Mesenteric fat pad (tissue), 1 donor: Measurements from ENCODE around the gene CTRB1. TPM values are rescaled to one million over a fixed set of nuclear protein-coding genes. Genes with fewer than 3 reads are reported as not detected.
"Not testable (repeated sequence)": the region's sequence is repeated elsewhere in the genome, so short reads cannot be mapped to it uniquely, and the experiment has no call there.

Source experiments
- DNase-seq: peaks from one replicate; pipeline ENCODE4 v3.0.0-alpha.2; 2020; ENCODE audit warnings: low spot score
- total RNA-seq: library from RNA; stranded (reverse); fragmentation: NEBNext Ultra II Directional; extraction: Animal tissue kit (Norgen Biotek cat#: 25700); gene quantifications from one replicate; pipeline ENCODE4 v1.2.1, GENCODE V29; 2021
- donor health status: DM: yes; HTN: yes; CAD: no.

The CTRB1 gene
- total RNA-seq, 1 donor from 2014 or later: 4.8 TPM

DNA sequence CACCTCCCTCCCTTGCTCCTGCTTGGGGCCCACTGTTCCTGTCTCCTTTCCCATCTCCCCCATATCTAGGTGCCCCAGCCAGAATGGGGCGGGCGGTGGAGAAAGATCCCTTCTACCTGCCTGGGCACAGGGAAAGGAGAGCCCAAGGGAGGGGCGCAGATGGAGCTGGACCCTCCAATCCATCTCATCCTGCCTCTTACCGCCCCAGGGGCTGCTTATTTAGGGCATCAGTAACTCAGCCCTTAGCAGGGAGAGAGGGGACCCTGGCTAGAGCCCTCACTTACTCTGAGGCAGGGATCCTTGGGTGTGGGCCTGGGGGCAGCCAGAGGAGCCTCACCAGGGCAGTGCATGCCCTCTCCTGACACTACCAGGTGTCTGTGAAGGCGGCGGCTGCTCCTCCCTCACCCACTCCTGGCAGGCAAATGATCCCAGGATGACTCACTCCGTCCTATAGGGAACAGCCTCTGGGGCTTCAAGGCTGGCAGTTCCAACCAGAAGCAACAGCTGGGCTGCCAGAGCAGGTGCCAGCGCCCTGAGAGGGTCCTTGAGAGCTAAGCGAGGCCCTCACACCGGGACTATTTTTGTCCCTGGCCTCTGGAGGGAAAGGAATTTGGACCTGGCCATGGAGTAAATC lies 49.0 kb downstream of the CTRB1 start:
- no peak for DNase-seq

DNA sequence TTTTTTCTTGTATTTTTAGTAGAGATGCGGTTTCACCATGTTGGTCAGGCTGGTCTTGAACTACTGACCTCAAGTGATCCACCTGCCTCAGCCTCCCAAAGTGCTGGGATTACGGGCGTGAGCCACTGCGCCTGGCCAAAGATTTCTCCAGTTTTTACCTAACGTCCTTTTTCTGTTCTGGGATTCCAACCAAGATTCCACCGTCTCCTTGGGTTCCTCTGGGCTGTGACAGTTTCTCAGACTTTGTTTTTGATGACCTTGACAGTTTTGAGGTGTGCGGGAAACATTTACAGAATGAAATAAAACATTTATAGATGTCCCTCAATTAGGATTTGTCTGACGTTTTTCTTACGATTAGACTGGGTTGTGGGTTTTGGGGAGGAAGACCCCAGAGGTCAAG lies 50.6 kb downstream of the CTRB1 start:
- not testable (repeated sequence) for DNase-seq

DNA sequence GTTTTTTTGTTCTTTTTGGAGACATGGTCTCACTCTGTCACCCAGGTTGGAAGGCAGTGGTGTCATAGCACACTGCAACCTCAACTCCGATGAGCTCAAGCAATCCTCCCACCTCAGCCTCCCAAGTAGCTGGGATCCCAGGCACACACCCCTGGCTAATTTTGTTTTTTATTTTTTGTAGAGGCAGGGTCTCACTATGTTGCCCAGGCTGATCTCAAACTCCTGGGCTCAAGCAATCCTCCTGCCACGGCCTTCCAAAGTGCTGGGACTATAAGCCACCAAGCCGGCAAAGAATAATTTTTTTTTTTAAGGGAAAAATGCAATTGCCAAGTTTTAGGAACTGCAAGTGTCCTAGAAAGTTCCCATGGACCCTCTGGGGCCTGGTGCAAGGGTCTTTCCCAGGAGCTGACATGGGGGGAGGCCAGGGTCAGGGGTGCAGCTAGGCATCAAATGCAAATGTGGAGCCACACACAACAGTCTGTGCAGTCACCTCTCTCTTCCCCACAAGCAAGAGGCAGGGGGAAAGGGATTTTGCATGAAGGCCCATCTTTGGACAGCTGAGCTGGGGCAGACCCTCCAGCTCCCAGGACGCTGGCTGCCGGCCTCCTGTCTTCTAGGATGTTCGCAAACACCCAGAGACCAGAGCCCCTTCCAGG lies 52.8 kb downstream of the CTRB1 start:
- DNase-seq: no peak

DNA sequence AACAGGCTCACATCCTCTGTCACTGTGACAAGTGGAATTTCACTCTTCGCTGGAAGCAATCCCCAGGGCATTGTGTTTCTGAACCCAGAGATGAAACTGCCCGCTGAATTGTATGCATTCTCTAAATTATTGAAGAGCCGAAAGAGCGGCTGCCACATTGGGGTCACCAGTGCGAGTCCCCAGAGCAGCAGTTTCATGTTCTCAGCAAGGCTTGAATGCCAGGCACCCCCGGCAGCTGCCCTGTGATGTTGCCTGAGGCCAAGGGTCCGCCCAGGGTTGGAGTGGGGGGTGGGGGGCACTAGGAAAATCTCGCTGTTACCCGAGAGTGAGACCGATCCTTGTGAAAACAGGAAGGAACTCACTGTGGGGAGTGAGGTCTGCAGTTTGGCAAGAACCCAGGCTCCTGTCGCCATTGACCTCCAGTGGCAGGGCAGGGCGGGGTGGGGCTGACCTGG lies 53.3 kb downstream of the CTRB1 start:
- no peak for DNase-seq

DNA sequence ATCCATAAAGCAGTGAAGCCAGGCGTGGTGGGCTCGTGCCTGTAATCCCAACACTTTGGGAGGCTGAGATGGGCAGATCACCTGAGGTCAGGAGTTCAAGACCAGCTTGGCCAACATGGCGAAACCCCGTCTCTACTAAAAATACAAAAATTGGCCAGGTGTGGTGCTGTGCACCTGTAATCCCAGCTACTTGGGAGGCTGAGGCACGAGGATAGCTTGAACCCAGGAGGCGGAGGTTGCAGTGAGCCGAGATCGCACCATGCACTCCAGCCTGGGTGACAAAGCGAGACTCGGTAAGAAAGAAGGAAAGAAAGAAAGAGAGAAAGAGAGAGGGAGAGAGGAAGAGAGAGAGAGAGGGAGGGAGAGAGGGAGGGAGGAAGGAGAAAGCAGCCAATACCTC lies 53.8 kb downstream of the CTRB1 start:
- not testable (repeated sequence) for DNase-seq

DNA sequence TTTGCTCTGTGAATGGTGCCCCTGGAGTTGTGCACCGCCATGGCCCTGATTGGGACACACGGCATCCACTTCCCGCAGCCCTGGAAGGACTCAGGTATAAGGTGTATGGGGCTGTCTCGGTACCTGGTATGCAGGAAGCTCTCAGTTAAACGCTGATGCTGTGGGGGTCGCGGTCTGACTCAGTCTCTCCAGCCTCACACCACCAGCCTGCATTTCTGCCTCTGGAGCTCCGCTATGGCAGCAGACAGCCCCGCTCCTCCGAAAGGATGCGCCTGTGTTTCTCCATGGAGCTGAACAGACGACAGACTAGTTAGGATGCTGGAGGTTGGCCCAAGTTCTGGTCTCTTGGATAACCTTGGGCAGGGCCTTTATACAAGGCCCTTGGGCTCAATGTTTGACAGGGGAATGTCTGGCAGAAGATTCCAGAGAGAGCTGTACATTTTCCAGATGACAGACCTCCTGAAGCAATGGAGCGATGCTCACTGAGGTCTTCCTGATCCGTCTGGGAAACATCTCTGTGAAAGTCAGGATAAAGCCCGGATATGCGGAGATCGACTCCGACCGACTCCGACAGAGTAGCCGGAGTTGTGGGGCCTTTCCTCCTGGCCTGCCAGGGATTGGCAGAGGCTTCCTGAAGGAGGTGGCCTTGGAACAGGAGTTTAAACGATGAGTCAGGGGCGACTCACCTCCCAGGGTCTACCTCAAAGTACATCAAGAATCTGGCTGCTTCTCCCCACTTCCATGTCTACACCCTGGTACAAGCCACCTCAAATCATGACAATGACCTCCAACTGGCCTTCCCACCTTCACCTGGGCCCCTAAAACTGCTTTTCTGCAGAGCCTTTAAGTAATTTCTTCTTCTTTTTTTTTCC lies 54.5 kb downstream of the CTRB1 start:
- no peak for DNase-seq

Other genes with a start within 250 kb of the CTRB1 start
- 47.3 TPM for gene WDR59, start 233.9 kb upstream of the CTRB1 start, total RNA-seq
- 23.5 TPM for gene ZNRF1, start 220.0 kb upstream of the CTRB1 start, total RNA-seq
- gene LDHD, start 102.2 kb upstream of the CTRB1 start, total RNA-seq: 10.2 TPM
- gene ZFP1, start 70.5 kb upstream of the CTRB1 start, total RNA-seq: 6.2 TPM
- 4.1 TPM for gene CTRB2, start 11.8 kb upstream of the CTRB1 start, total RNA-seq
- 86.5 TPM for gene BCAR1, start 32.6 kb downstream of the CTRB1 start, total RNA-seq
- 43.1 TPM for gene CFDP1, start 214.5 kb downstream of the CTRB1 start, total RNA-seq
- 17.3 TPM for gene TMEM170A, start 245.7 kb downstream of the CTRB1 start, total RNA-seq